Stimulated activated CD4-positive, alpha-beta T cell treated with anti-CD3 and anti-CD28 coated beads, TNF-alpha, amount 100 ng/mL, for 48 hours (primary cell): ENCODE data around the gene ADAMTSL3.
A peak's percentile ranks its signal among the peaks of the same experiment; 100 is the strongest.
"Not testable (repeated sequence)": the region's sequence is repeated elsewhere in the genome, so short reads cannot be mapped to it uniquely, and the experiment has no call there.

Source experiments
- DNase-seq, 3 donors: peaks; one replicate each; pipeline ENCODE4 v3.0.0-alpha.2; 2020; ENCODE audit warnings: low read depth in 3 of 3

Gene ADAMTSL3

DNA sequence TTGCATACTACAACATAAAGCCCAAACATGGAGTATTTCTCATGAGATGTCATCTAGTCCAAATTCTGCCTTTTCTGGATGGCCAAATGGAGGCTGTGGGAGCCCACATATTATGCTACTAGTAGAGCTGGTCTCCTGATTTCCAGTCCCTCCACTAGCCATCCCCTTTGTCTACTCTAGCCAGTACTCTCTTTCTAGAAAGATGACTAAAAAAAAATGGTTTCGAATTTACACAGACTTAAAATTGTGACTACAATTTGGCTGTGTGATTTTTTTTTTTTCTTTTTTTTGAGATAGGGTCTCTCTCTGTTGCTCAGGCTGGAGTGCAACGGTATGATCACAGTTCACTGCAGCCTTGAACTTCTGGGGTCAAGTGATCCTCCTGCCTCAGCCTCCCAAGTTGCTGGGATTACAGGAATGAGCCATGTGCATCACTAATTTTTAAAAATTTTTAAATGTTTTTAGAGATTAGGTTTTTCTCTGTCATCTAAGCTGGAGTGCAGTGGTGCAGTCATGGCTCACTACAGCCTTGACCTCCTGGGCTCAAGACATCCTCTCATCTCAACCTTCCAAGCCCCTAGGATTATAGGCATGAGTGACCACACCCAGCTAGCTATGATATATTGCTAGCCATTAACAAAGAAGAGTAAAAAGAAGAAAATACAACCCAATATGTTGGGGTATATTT lies 273.9 kb downstream of the ADAMTSL3 start:
- no peak for DNase-seq

GRCh38 chr15:83928392-83928734 lies 274.4 kb downstream of the ADAMTSL3 start:
- DNase-seq, result no peak

GRCh38 chr15:83928878-83929418 lies 275.0 kb downstream of the ADAMTSL3 start:
- DNase-seq, result no peak

- DNase-seq, result no peak
Measured at GRCh38 chr15:83929619-83930018, 275.7 kb downstream of the ADAMTSL3 start.

DNA sequence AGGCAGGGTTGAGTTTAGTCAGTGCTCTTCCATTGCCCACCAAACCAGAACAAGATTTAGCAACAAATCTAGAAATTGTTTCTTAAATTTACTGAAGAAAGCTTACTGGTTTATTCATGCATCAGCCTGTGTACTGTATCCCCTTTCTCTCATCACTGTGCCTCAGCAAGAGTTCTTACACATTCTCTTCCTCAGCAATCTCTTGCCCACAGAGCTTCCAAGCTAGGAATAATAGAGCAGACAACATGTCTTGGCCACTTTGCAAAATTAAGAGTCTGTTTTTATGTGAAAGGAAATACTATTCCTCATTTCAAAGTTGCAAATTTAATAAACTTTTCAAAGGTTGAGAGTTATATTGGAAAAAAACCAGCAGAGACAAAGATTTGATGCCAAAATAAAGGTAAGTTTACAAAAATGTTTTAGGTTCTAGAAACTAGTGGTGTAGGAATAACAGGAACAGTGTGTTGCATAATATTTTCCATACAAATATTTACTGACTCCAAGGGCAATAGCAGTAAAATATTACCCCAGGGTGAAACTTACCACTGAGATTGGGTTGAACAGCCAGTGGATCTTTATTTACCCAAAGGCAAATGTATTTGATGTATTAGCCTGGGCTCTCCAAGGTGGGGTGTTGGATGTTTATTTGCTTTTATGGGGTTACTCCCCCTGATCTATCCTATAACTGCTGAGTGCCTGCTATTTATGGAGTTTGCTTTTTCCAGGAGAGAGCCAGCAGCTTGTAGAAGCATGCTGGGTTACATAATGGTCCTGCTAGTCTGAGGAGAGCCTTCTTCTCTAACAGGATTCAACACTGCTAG lies 276.7 kb downstream of the ADAMTSL3 start:
- no peak for DNase-seq

DNA sequence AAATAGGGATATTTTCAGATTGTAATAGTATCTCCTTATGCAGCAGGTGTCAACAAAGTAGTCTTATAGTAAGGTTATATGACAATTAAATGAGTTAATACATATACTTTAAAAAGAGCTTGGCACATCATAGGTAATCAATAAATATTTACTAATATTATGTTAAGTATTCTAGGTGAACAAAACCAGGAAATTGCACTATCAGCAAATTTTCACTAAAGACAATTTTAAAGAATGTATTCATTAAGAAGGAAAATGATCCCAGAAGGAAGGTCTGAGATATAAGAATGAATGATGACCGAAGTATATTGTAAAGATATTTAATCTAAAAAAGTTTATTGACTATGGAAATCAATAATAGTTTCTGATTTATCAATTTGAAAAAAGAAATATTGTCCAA lies 281.9 kb downstream of the ADAMTSL3 start:
- no peak for DNase-seq

GRCh38 chr15:83940136-83940535 lies 286.2 kb downstream of the ADAMTSL3 start:
- no peak for DNase-seq

DNA sequence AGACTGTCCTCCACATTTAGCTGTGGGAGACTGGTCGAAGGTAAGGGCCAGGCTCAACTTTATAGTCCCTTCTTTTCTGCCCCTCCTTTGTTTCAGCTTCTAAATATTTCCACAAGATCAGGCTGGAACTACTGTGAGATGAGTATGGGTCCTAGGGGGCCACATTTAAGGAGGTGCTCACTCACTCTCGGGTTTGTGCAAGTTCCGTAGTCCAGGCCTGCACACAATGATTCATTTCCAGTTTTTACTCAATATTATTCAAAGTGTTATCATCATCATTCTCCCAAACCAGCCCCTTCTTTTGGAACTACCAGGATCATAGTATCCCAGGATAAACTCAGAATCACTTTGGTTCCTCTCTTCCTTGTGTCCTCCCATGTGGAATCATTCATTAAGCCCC lies 289.1 kb downstream of the ADAMTSL3 start:
- DNase-seq, result no peak

- no peak for DNase-seq
Measured at GRCh38 chr15:83943849-83944404, 290.0 kb downstream of the ADAMTSL3 start.

- DNase-seq, result no peak
Measured at GRCh38 chr15:83947156-83947555, 293.2 kb downstream of the ADAMTSL3 start.

GRCh38 chr15:83954506-83954905 lies 300.6 kb downstream of the ADAMTSL3 start:
- no peak for DNase-seq

GRCh38 chr15:83955806-83956265 lies 301.9 kb downstream of the ADAMTSL3 start:
- no peak for DNase-seq

DNA sequence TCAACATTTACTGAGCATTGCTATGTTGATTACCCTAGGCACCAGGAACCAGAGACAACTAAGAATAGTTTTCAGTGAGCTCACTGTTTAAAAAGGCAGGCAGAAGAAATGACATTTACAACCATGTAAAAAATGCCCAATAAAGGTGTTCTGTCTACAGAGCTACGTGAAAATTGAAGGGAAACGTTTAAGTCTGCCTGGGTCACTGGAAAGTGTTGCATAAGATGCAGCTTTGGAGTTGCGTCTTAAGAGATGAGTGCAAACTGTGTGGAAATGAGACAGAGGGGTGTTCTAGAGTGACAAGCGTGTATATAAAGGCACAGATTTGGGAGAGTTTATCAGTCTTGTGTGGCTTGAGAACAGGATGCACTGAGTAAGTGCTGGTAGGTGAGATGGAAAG lies 303.0 kb downstream of the ADAMTSL3 start:
- no peak for DNase-seq

DNA sequence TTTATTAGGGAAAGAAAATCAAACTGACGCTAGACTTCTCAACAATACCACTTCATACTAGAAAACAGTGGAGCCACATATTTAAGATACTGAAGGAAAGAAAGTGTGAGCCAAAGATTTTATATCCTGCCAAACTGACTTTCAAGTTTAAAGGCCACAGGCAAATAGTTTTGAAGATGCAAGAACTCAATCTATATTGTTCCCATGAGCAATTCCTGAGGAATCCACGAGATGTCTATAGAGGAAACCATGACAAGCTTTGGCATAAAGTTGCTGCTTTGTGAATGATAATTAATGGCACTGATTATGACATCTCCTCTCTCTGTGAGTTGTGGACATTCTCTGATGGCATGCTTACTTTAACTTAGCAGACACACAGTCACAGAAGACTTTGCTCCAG lies 305.6 kb downstream of the ADAMTSL3 start:
- no peak for DNase-seq

- DNase-seq, result no peak
Measured at GRCh38 chr15:83960192-83960829, 306.4 kb downstream of the ADAMTSL3 start.

DNA sequence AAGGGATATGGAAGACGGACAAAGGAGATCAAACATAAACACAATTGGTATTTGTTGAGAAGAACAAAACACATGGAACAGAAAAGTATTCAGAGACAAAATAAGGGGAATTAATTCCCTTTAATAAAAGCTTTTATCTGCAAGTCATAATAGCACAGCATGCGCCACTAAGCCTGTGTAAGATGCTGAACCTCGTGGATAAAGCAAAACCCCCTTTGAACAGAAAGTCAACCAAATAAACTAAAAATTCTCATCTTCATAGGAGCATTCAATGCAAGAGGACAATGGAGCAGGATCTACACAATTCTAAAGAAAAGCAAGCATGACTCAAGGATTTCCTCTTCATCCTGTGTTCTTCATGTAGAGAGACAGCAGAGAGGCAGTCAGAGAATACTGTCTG lies 307.4 kb downstream of the ADAMTSL3 start:
- no peak for DNase-seq

DNA sequence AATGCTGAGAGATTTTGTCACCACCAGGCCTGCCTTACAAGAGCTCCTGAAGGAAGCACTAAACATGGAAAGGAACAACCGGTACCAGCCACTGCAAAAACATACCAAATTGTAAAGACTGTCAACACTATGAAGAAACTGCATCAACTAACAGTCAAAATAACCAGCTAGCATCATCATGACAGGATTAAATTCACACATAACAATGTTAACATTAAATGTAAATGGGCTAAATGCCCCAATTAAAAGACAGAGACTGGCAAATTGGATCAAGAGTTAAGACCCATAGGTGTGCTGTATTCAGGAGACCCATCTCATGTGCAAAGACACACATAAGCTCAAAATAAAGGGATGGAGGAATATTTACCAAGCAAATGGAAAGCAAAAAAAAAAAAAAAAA lies 311.0 kb downstream of the ADAMTSL3 start:
- not testable (repeated sequence) for DNase-seq

- no peak for DNase-seq
Measured at GRCh38 chr15:83970295-83970890, 316.5 kb downstream of the ADAMTSL3 start.

DNA sequence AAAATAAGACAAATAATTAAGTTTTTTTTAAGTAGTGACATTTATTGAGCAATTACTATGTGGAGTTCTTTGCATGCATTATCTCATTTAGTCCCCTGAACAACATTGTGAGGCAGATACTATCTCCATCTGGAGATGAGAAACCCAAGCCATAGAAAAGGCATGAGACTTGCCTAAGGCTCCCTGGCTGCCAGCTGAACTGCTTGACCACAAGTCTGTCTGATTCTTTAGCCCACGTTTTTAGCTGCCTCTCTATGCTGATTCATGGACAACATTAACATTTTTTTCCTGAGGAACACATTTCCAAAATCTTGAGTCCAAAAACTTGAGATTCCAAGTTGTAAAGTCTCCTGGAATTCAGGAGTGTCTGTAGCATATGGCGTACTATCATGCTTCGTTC lies 318.1 kb downstream of the ADAMTSL3 start:
- no peak for DNase-seq

DNA sequence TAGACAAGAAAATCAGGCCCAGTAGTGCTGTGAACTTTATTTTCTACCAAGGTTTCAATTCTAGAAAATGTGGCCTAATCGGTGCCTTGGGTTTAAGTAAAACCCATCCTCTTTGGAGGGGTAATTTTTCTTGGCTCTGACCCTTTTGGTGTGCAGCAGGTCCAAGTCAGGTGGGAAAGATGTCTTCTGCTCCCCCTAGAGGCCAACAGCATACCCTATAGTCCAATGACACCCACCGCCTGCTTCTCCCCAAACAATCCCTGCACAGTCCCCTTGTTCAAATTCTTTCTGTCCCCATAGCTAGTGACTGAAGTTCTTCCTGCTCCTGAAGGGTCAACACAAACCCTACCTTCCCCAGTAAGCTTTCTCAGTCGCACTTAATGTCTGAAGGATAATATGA lies 319.9 kb downstream of the ADAMTSL3 start:
- peak in 1 of 3 donors; percentile 1 for DNase-seq

DNA sequence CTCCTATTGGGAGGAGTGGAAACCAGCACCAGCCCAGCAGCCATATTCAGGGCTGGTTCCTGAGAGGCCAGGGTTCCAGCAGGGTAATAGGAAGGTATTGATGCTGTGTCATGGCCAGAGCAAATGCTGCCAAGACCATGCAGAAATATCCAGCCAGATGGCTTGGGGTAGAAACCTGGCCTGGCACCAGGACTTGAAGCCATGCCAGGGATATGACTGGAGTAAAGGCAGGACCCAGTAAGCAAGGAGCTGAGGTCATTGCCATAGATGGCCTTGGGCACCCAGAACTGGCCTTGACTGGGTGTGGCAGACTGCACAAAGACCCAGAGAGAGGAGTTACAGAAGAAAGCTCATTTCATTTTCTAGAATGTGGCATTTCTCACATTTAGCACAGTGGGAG lies 324.1 kb downstream of the ADAMTSL3 start:
- no peak for DNase-seq

- no peak for DNase-seq
Measured at GRCh38 chr15:83978588-83978987, 324.7 kb downstream of the ADAMTSL3 start.
